GM20000 (cell line): Measurements from ENCODE around the gene PIK3AP1.

ENCODE experiments used
- DNase-seq: peaks from one replicate; pipeline ENCODE4 v3.0.0; 2012; ENCODE audit warnings: low spot score
- TF ChIP-seq, protein P1 (sequence below): IDR thresholded peaks from 2 replicates; pipeline ENCODE4 v1.5.1; 2012; ENCODE audit warnings: mild to moderate bottlenecking, control low read depth; ENCODE audit errors: extremely low read depth, missing control alignments

The PIK3AP1 gene

DNA sequence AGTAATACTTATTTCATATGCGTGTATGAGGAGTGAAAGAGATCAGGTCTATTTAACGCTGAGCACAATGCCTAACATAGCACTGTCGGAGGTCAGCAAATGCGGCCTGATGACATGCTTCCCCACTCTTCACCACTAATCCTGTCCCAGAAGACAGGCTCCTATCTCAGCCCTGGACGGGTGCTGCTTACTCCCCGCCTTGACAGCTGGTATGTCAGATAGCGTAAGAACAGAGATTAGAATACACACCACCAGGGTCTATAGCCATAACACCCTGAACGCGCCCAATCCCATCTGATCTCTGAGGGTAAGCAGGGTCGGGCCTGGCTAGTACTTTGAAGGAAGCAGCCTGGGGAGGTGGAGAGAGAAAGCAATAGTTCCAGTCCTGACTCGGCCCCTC is 101.2 kb downstream of the PIK3AP1 start:
- TF ChIP-seq, protein P1, sequence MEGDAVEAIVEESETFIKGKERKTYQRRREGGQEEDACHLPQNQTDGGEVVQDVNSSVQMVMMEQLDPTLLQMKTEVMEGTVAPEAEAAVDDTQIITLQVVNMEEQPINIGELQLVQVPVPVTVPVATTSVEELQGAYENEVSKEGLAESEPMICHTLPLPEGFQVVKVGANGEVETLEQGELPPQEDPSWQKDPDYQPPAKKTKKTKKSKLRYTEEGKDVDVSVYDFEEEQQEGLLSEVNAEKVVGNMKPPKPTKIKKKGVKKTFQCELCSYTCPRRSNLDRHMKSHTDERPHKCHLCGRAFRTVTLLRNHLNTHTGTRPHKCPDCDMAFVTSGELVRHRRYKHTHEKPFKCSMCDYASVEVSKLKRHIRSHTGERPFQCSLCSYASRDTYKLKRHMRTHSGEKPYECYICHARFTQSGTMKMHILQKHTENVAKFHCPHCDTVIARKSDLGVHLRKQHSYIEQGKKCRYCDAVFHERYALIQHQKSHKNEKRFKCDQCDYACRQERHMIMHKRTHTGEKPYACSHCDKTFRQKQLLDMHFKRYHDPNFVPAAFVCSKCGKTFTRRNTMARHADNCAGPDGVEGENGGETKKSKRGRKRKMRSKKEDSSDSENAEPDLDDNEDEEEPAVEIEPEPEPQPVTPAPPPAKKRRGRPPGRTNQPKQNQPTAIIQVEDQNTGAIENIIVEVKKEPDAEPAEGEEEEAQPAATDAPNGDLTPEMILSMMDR, result no peak
- no peak for DNase-seq

DNA sequence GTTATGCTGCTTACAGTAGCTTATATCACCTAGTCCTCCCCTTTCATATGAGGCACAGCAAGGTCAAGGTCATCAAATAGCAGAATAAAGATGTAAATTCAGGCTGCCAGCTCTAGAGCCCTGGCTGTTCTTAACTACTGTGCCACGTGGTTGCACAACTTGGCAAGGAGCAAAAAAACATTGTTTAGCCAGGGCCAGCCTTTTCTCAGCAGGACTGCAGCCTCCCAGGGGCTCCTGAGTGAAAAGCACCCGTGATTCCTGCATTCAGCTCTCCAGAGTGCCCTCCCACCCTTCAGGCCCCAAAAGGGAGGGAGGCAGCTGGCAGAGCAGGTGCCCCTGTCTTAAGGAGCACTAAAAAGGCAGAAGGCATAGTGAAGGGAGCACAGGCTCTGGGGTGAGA is 101.7 kb downstream of the PIK3AP1 start:
- TF ChIP-seq, protein P1, result no peak
- no peak for DNase-seq

DNA sequence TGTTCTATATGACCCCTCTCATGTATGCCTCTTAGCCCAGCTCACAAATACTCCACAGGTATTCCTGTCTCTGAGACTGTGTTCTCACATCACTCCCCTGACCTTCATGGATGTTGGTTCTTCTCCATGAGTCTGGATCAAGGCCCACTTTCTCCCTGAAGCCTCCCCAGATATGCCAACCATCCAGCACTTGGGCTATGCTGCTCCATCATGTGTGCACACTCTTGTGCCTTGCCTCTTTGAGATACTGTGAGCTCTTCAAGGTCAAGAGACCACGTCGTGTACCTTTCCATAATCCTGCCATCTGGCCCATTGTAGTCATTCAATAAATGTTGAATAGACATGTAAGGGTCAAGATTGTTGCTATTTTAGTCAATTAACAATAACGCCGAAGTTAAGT is 103.4 kb downstream of the PIK3AP1 start:
- TF ChIP-seq, protein P1, result no peak
- DNase-seq, result no peak

DNA sequence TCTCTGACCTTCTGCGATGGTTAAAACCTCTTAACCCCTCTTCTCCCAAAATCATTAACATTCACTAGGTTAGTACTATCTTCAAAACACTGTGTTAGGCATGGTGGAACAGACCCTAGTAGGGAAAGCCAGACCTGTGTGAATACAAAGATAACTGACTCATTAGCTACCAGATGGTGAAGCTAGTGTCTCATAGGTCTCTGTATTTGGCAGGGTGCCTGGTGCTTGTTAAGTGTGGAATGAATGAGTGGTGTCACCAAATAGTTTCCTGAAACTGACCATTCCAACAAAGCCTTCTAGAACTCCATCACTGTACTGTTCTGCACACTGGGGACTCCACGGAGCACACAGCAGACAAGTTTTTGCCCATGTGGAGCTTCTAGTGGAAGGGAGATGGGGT is 105.8 kb downstream of the PIK3AP1 start:
- DNase-seq, result no peak
- TF ChIP-seq, protein P1, result no peak

DNA sequence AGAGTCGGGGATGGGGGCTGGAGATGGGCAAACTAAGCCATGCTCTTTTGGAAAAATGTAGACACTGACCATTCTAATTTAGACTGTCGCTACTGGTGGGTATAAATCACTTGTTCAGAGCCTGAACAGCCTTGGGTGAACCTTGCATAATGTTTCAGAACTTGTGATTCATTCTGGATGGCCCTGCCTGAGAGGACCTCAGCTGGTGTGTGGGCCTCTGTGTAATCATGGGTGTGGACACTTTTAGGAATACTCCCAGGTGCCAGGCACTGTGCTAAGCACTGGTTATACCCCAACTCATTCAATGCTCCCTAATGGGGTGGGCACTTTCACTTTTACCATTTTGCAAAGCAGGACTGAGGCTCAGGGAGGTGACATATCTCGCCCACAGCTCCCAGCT is 106.7 kb downstream of the PIK3AP1 start:
- TF ChIP-seq, protein P1, result no peak
- no peak for DNase-seq

DNA sequence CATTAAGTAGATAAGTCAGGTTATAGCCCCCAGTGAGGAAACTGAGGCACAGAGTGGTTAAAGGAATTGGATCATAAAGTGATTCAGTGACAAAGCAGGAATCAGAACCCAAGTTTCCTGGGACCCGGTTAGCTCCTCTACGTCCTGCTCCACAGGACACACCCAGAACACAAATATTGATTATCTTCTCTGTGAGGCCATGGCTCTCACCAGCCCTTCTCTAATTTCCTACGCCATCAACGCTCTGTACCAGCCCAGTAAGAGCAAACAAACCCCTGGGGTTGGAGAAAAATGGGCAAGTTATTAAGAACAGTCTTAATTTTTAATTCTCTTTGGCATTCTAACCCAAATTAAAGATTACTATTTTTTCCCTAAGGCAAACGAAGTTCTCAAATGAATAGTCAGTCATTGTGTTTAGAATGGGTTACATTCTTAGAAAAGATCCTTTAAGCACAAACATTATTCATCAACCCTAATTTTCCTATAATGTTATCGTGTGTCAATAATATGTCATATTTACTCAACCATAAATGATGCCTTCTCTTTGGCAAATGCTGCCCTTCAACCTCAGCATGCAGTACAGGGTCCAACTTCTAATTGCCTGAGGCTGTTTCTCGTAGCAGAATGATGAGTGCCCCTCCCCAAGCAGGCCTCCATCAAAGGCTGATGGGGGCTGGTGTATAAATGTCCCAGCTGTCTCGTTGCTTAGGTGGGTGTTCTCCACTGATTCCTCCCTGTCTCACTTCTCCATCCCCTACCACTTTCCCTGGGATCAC is 108.1 kb downstream of the PIK3AP1 start:
- no peak for DNase-seq
- TF ChIP-seq, protein P1, result no peak

DNA sequence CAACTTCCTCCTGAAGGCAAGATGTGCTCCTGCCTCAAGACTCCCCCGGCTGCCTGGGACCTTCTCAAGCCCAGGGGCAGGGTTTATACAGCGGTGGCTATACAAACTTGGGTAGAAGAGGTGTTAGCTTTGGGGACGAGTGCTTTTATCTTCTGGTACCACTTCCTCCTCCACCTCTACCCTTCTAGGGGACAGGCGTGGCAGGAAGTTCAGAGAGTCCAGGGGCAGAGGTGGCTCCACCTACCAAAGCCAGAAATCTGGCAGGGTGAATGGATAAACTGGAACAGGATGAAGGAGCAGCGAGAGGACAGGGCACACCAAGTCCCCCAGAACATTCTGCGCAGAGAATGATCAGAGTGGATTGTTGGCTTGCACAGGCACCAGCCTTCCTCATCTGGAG is 109.5 kb downstream of the PIK3AP1 start:
- TF ChIP-seq, protein P1, result no peak
- no peak for DNase-seq
